Measurements from ENCODE around the gene PEAK3.

The PEAK3 gene

DNA sequence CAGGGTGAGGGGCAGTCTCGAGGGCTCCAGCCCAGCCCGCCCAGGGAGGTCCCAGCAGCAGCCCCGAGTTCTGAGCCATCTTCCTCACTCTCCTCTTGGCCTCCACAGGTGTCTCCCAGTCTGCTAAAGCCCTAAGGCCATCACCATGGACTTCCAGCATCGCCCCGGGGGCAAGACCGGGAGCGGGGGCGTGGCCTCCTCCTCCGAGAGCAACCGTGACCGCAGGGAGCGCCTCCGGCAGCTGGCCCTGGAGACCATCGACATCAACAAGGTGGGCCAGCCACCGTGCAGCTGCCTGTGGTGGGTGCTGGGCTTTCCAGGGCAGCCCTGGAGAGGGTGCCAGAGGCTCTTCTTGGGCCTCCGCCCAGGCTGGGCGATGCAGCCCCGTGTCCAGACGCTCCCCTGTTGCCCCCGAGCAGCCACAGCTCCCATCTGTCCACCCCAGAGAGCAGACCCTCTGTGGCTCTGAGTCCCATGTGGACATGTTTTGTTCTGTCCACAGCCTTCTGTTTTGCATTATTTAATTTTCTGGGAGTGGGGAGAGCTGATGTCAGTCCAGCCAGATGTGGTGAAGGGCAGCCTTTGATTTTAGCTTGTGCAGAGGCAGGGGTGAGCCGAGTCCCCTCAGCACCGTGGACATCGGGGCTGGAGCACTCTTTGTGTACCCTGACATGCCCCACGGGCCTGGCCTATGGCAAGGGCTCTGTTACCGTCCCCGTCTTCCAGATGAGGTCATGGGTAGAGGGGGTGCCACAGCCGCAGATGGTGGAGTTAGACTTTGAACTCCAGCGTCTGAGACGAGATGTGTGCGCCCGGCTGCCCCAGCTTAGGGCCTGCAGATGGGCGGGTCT lies 38.5 kb downstream of the PEAK3 start:
- Mint-ChIP-seq H3K27ac (no peak overlapping the region), H3K4me1 (ENCODE audit: low read depth in 2 of 2) (peaks cover 37 to 43% of the 10 kb centered on the region in 2 donors), H3K36me3 (ENCODE audit: insufficient read depth) (peaks cover 63% of the 10 kb centered on the region), H3K4me3 (peak overlapping the region in 1 of 2 donors; percentile 25), H3K9me3 (no peaks in the 10 kb centered on the region), H3K27me3 (no peaks in the 10 kb centered on the region)
- ATAC-seq (replicated peaks) (no peak), DNase-seq (no peak)

DNA sequence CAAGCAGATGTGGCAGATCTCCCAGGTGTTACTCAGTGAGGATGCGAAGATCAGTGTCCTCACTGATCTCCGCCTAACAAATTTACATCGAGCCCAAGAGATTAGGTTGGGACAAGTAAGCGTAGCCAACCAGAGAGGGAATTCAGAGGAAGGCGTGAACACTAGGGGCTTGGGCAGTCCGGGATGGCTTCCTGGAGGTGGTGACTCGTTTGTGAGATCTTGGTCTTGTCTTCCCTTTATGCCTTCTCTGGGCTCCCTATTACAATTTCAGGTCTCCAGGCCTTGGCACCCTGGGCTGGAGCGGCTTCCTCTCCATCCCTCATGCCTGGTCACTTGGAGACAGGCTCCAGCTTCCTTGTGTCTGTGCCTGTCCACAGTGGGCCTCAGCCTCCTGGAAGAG lies 39.2 kb downstream of the PEAK3 start:
- Mint-ChIP-seq H3K27me3 (no peaks in the 10 kb centered on the region), H3K9me3 (no peaks in the 10 kb centered on the region), H3K36me3 (ENCODE audit: insufficient read depth) (peaks cover 65% of the 10 kb centered on the region), H3K4me1 (ENCODE audit: low read depth in 2 of 2) (peaks cover 44 to 49% of the 10 kb centered on the region in 2 donors), H3K27ac (peak overlapping the region; percentile 83 to 88), H3K4me3 (peak overlapping the region; percentile 90 to 96)
- DNase-seq (no peak), ATAC-seq (replicated peaks) (no peak)

DNA sequence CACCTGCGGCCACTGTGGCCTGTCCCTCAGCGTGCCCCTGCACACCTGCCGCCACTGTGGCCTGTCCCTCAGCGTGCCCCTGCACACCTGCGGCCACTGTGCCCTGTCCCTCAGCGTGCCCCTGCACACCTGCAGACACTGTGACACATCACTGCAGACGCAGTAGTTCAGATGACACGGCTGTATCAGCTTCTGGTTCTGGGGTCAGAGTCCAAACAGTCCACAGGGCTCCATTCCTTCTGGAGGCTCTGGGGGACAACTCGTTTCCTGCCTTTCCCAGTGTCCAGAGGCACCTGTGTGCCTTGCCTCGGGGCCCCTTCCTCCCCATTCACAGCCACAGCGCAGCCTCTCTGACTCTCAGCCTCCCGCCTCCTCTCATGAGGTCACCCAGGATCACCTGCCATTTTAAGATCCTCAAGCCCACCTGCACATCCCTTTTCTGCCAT lies 39.9 kb downstream of the PEAK3 start:
- H3K27ac Mint-ChIP-seq, result peak overlapping the region; percentile 83 to 88
- no peaks in the 10 kb centered on the region for H3K27me3 Mint-ChIP-seq
- H3K9me3 Mint-ChIP-seq, result no peaks in the 10 kb centered on the region
- H3K36me3 Mint-ChIP-seq (ENCODE audit: insufficient read depth), result peaks cover 67% of the 10 kb centered on the region
- ATAC-seq (replicated peaks) (no peak), DNase-seq (no peak)
- peak overlapping the region; percentile 90 to 96 for H3K4me3 Mint-ChIP-seq
- peaks cover 50 to 55% of the 10 kb centered on the region in 2 donors for H3K4me1 Mint-ChIP-seq (ENCODE audit: low read depth in 2 of 2)

DNA sequence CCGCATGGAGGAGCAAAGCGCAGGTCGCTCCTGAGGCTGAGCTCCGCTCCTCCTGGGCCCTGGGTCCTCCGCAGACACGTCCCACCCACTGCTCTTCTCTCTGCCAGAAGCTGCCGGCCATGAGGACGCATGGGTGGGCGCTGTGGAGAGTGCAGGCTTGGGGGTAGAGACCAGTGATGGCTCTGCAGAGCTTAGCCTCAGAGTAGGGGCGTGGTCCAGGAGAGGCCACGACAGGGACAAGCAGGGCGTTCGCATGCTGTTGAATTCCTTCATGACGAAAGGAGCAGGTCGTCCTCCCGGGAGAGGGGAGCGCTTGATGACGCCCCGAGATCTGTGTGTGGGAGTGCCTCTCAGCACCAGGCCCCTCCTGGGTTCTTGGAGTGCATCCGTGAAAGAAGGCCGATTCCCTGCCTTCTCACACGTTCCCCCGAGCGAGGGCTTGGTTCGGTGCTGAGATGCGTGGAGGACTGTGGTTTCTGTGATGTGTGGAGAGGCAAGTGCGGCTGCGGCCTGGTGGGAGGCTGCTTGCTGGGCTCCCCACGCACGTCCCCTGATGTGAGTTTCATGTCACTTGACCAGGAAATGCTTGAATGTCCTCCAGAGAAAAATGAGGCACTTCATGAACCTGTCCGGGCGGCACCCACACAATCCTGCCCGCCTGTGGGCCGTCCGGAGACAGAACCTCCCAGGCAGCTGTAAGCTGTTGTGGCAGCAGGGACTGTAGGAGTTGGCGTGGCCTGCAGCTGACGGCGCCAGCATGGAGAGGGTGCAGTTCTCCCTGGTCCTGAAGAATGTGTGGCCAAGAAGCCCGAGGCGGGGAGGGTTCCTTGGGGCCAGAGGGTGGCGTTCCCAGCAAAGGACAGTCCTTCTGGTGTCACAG lies 40.9 kb downstream of the PEAK3 start:
- H3K27ac Mint-ChIP-seq, result peak overlapping the region; percentile 98 to 100
- peaks cover 53 to 61% of the 10 kb centered on the region in 2 donors for H3K4me1 Mint-ChIP-seq (ENCODE audit: low read depth in 2 of 2)
- ATAC-seq (replicated peaks) (no peak), DNase-seq (no peak)
- peak overlapping the region; percentile 90 to 96 for H3K4me3 Mint-ChIP-seq
- peaks cover 70% of the 10 kb centered on the region for H3K36me3 Mint-ChIP-seq (ENCODE audit: insufficient read depth)
- no peaks in the 10 kb centered on the region for H3K9me3 Mint-ChIP-seq
- H3K27me3 Mint-ChIP-seq, result no peaks in the 10 kb centered on the region

DNA sequence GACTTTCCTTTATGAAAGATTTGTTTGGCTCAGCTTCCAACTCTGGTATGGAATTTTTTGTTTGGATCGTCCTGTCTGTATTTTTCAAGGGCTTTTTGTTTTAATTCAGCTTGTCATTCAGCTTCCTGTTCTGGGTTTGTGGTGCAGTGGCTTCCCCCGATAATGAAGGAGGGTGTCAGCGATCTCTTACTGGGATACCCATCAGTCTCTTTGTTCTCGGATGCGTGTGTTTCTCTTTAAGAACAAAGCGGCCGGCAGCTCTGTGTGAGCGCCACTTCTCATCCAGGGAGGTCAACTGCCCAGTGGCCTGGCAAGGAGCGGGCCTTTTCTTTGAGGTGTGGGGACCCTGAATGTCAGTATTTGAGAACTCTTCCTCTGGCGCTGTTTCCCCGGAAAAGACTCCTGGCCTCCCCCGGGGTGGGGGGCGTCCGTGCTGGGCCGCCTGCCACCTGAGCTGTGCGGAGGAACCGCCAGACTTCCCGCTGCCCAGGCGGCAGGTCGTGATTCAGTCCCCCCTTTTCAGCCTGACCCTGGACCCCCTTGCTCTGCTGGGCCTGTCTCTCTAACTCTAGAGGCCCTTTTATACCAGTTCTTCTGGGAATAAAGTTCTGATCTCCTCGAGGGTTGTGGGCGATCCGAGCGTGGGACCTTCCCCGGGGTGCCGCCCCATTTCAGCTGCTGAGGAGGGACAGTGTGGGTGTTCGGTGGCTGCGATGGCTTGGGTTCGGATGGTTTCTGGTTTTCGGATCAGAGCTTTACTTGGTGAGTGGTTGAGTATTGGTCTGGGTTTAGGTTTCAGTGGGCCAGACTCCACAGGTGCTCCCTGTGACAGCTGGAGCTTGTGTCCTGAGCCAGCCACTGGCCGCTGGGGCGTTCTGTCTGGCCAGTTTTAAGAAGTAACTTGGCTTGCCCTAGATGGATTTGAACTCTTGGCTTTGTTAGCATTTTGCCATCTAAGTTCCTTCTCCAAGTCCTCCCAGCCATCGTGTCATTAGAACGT lies 41.9 kb downstream of the PEAK3 start:
- Mint-ChIP-seq H3K27ac (peak overlapping the region; percentile 98 to 100), H3K4me3 (peak overlapping the region; percentile 90 to 96), H3K36me3 (ENCODE audit: insufficient read depth) (peaks cover 66% of the 10 kb centered on the region), H3K4me1 (ENCODE audit: low read depth in 2 of 2) (peaks cover 58 to 63% of the 10 kb centered on the region in 2 donors), H3K9me3 (no peaks in the 10 kb centered on the region), H3K27me3 (no peaks in the 10 kb centered on the region)
- ATAC-seq (replicated peaks) (peak; percentile 7), DNase-seq (no peak)

DNA sequence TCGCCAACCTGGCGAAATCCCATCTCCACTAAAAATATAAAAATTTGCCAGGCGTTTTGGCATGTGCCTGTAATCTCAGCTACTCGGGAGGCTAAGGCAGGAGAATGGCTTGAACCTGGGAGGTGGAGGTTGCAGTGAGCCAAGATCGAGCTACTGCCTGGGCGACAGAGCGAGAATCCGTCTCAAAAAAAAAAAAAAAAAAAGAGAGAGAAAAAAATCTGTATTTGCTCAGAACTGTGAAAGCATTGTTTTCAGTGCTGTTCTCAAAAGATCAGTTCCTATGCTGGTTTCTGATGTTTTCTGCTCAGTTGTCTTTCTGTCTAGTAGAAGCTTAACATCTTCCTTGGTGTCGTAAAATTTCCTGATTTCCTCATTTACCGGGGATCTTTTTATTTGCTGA lies 42.8 kb downstream of the PEAK3 start:
- H3K9me3 Mint-ChIP-seq, result no peaks in the 10 kb centered on the region
- H3K36me3 Mint-ChIP-seq (ENCODE audit: insufficient read depth), result peaks cover 59% of the 10 kb centered on the region
- peak overlapping the region; percentile 90 to 96 for H3K4me3 Mint-ChIP-seq
- H3K4me1 Mint-ChIP-seq (ENCODE audit: low read depth in 2 of 2), result peaks cover 67 to 70% of the 10 kb centered on the region in 2 donors
- DNase-seq (no peak), ATAC-seq (replicated peaks) (no peak)
- no peaks in the 10 kb centered on the region for H3K27me3 Mint-ChIP-seq
- peak overlapping the region; percentile 98 to 100 for H3K27ac Mint-ChIP-seq

DNA sequence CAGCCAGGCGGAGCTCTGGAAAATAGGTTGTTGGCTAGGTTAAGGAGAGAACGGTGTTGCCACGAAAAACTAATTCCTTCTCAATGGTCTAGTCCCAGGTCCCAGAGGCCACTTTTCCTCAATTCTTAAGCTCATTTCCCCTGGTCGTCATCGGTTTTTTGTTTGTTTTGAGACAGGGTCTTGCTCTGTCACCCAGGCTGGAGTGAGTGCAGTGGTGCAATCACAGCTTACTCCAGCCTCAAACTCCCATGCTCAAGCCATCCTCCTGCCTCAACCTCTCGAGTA lies 44.2 kb downstream of the PEAK3 start:
- DNase-seq (no peak), ATAC-seq (replicated peaks) (no peak)
- Mint-ChIP-seq H3K4me1 (ENCODE audit: low read depth in 2 of 2) (peaks cover 69 to 73% of the 10 kb centered on the region in 2 donors), H3K27ac (peak overlapping the region; percentile 98 to 100), H3K4me3 (peak overlapping the region; percentile 90 to 96), H3K36me3 (ENCODE audit: insufficient read depth) (peaks cover 51% of the 10 kb centered on the region), H3K9me3 (no peaks in the 10 kb centered on the region), H3K27me3 (no peaks in the 10 kb centered on the region)

DNA sequence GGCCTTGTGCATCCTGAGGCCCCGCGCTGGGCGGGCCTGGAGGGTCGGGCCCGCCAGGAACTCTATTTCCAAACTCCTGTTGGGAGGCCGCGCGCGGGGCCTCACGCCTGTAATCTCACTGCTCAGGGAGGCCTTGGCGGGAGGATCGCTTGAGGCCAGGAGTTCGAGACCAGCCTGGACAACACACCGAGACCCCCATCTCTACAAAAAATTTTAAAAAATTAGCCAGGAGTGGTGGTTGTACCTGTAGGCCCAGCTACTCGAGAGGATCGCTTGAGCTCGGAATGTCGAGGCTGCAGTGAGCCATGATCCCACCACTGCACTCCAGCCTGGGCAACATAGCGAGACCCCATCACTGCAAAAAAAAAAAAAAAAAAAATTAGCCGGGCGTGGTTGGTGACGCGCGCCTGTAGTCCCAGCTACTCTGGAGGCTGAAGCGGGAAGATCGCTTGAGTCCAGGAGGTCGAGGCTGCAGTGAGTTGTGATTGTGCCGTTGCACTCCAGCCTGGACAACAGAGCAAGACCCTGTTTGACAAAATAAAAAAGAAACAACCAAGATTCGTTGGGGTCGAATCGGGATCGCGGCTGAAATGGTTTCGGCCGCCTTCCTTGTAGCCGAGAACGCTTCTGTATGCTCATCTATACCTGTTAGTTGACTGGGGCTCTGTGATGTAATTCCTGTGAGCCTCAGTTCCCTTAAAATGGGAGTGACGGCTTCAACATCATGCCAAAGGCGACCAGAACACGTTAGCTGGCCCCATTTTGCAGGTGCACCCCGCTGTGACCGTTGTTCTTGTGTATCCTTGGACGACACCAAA lies 44.7 kb downstream of the PEAK3 start:
- no peak for DNase-seq
- ATAC-seq (replicated peaks), result no peak
- no peaks in the 10 kb centered on the region for H3K27me3 Mint-ChIP-seq
- peaks cover 64 to 68% of the 10 kb centered on the region in 2 donors for H3K4me1 Mint-ChIP-seq (ENCODE audit: low read depth in 2 of 2)
- H3K9me3 Mint-ChIP-seq, result no peaks in the 10 kb centered on the region
- peak overlapping the region; percentile 98 to 100 for H3K27ac Mint-ChIP-seq
- H3K36me3 Mint-ChIP-seq (ENCODE audit: insufficient read depth), result peaks cover 51% of the 10 kb centered on the region
- H3K4me3 Mint-ChIP-seq, result peak overlapping the region; percentile 90 to 96

DNA sequence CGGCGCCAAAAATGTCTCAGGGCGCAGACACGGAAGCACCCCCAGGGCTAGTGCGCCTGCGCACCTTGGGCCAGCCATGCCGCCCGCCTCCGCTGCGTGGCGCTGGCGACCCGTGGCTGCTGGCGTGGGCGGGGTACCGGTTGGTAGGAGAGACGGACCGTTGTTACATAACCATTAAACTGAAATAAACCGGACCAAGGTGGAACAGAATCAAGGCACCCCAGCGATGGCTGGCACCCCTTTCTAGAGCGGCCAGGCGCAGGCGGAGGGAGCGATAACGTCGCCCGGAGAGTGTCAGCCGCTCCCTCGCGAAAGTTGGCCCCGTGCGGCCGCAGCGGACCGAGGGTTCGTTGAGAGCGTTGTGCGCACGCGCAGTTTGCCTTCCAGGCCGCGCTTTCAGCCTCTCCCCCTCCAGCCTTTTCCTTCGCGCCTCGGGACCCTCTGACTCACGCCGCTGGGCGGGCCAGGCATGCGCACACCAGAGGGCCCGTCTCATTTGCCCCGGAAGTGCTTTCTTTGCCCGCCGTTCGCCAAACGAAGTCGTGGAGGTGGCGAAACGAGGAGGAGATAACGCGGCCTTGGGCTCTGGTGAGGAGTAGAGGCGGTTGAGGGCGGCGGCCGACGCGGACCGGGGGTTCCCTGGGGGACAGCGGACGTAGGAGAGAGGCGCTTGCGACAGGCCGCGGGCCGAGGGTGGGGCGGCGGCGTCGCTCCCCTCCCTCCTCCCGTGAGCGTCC lies 45.5 kb downstream of the PEAK3 start, which contains the start of the genes PLEKHJ1 and SF3A2:
TSS of gene PLEKHJ1 (minus strand) at position 16 of the 737 bp plus-strand sequence. CDS start 81 bp downstream, outside the sequence.
TSS of gene SF3A2 (plus strand) at position 511 of the 737 bp plus-strand sequence. CDS start 6,595 bp downstream, outside the sequence.
- peak; percentile 96 to 100 (median 100) for DNase-seq
- H3K36me3 Mint-ChIP-seq (ENCODE audit: insufficient read depth), result peaks cover 53% of the 10 kb centered on the region
- peak; percentile 76 for ATAC-seq (replicated peaks)
- peak within 1 kb of the TSS; percentile 90 to 96 for H3K4me3 Mint-ChIP-seq
- H3K27me3 Mint-ChIP-seq, result no peaks in the 10 kb centered on the region
- H3K27ac Mint-ChIP-seq, result peak within 1 kb of the TSS; percentile 98 to 100
- H3K4me1 Mint-ChIP-seq (ENCODE audit: low read depth in 2 of 2), result peaks cover 58 to 64% of the 10 kb centered on the region in 2 donors
- no peaks in the 10 kb centered on the region for H3K9me3 Mint-ChIP-seq

DNA sequence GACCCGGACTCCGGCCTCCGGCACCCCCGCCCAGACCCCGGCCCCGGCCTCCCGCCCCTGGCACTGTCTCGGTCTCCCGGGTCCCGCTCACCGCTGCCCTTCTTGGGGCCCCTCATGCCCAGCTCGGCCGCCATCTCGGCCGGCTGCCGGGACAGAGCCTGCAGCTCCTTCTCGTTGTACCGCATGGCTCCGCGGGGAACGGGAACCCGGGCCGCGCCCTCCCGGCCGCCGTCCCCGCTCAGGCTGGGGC lies 46.0 kb downstream of the PEAK3 start:
- Mint-ChIP-seq H3K9me3 (no peaks in the 10 kb centered on the region), H3K4me1 (ENCODE audit: low read depth in 2 of 2) (peaks cover 53 to 59% of the 10 kb centered on the region in 2 donors), H3K27ac (peak overlapping the region; percentile 98 to 100), H3K36me3 (ENCODE audit: insufficient read depth) (peaks cover 53% of the 10 kb centered on the region), H3K4me3 (peak overlapping the region; percentile 90 to 96), H3K27me3 (no peaks in the 10 kb centered on the region)
- ATAC-seq (replicated peaks) (no peak), DNase-seq (no peak)

DNA sequence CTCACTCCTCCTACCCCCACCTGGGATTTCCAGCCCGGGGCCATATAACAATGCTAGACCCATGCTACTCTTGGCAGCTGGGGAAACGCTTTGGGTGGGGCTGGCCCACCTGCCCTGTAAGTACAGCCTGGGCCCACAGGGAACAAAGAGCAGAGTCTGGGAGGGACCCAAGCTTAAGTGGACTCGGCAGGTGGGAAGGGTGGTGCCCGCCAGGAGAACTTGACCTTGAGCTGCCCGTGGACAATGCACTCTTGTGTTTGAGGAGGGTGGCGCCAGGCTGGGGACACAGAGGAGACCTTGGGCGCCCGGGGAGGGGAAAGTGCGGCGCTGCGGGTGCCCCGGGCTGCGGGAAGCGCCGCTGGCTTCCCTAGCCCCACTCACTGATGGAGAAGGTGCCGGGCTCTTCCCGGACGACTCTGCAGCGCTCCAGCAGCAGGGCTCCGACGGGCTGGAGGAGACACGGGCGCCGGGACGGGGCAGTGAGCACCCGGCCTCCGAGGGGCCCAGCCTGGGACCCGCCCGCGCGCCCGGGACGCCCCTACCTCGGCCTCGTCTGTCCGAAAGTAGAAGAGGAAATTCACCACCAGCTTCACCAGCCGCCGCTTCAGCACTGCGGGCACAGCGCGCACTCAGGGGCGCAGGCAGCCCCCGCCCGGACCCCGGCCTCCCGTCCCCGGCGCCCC lies 46.5 kb downstream of the PEAK3 start:
- H3K36me3 Mint-ChIP-seq (ENCODE audit: insufficient read depth), result peaks cover 53% of the 10 kb centered on the region
- H3K27me3 Mint-ChIP-seq, result no peaks in the 10 kb centered on the region
- no peaks in the 10 kb centered on the region for H3K9me3 Mint-ChIP-seq
- H3K4me1 Mint-ChIP-seq (ENCODE audit: low read depth in 2 of 2), result peaks cover 49 to 56% of the 10 kb centered on the region in 2 donors
- H3K4me3 Mint-ChIP-seq, result peak overlapping the region; percentile 90 to 96
- ATAC-seq (replicated peaks) (no peak), DNase-seq (no peak)
- peak overlapping the region; percentile 91 to 98 for H3K27ac Mint-ChIP-seq
